Progenitor cell of endocrine pancreas (in vitro differentiated cells): Measurements from ENCODE around the gene LAMTOR1. TPM values are rescaled to one million over a fixed set of nuclear protein-coding genes. Genes with fewer than 3 reads are reported as not detected.
A peak's percentile ranks its signal among the peaks of the same experiment; 100 is the strongest.

Source experiments
- DNase-seq: peaks from one replicate; pipeline ENCODE4 v3.0.0; 2021; ENCODE audit warnings: low spot score; ENCODE audit not compliant: unreplicated experiment
- H3K27ac Mint-ChIP-seq: 2 replicates; pipeline ENCODE4 v1.8.0; 2021; ENCODE audit warnings: mild to moderate bottlenecking, moderate library complexity, mixed read lengths
- H3K27me3 Mint-ChIP-seq: 2 replicates; pipeline ENCODE4 v1.8.0; 2021; ENCODE audit warnings: mixed read lengths
- H3K36me3 Mint-ChIP-seq: 2 replicates; pipeline ENCODE4 v1.8.0; 2022; ENCODE audit warnings: mixed read lengths; ENCODE audit not compliant: insufficient read depth
- H3K4me1 Mint-ChIP-seq: 2 replicates; pipeline ENCODE4 v1.8.0; 2021; ENCODE audit warnings: low read depth, mixed read lengths
- H3K4me3 Mint-ChIP-seq: 2 replicates; pipeline ENCODE4 v1.8.0; 2021; ENCODE audit warnings: low read depth, mild to moderate bottlenecking, moderate library complexity, mixed read lengths
- H3K9me3 Mint-ChIP-seq: 2 replicates; pipeline ENCODE4 v1.8.0; 2021; ENCODE audit warnings: low read depth, mixed read lengths
- CTCF ChIP-seq: fragments of 200-600 bp; sonication (generic); IDR thresholded peaks from one replicate; pipeline ENCODE4 v1.5.0; 2021; ENCODE audit warnings: antibody characterized with exemption, mild to moderate bottlenecking; ENCODE audit not compliant: unreplicated experiment
- total RNA-seq: library from RNA; stranded (reverse); gene quantifications from 2 replicates; pipeline ENCODE4 v1.2.1, GENCODE V29; 2021

Gene LAMTOR1
- total RNA-seq, 1 donor from 2014 or later = 84.9 TPM

GRCh38 chr11:72111300-72112142, 8.4 kb upstream of the LAMTOR1 start:
- Mint-ChIP-seq H3K4me1 (peaks cover 19% of the 10 kb centered on the region), H3K9me3 (no peaks in the 10 kb centered on the region), H3K27me3 (no peaks in the 10 kb centered on the region), H3K27ac (peak overlapping the region; percentile 100), H3K36me3 (peaks cover 5% of the 10 kb centered on the region), H3K4me3 (peak overlapping the region; percentile 99)
- TF ChIP-seq CTCF = no peak
- no peak for DNase-seq

GRCh38 chr11:72105888-72106287, 2.8 kb upstream of the LAMTOR1 start, which contains the start of gene TOMT:
Gene TOMT, plus strand, starts transcription at chr11:72105924. Its CDS starts 28 bp downstream, at chr11:72105952.
- no peak for TF ChIP-seq CTCF
- Mint-ChIP-seq H3K27ac (peak within 1 kb of the TSS; percentile 68), H3K4me1 (peaks cover 24% of the 10 kb centered on the region), H3K4me3 (no peak within 1 kb of the TSS), H3K27me3 (no peaks in the 10 kb centered on the region), H3K9me3 (no peaks in the 10 kb centered on the region), H3K36me3 (peaks cover 4% of the 10 kb centered on the region)
- no peak for DNase-seq

- H3K9me3 Mint-ChIP-seq = no peaks in the 10 kb centered on the region
- peaks cover 28% of the 10 kb centered on the region for H3K4me1 Mint-ChIP-seq
- H3K27me3 Mint-ChIP-seq = no peaks in the 10 kb centered on the region
- DNase-seq = no peak
- TF ChIP-seq CTCF = peak; percentile 9
- peak overlapping the region; percentile 98 for H3K27ac Mint-ChIP-seq
- H3K4me3 Mint-ChIP-seq = peak overlapping the region; percentile 91
- peaks cover 5% of the 10 kb centered on the region for H3K36me3 Mint-ChIP-seq
Measured at GRCh38 chr11:72103754-72104167, 664 bp upstream of the LAMTOR1 start.

GRCh38 chr11:72102631-72102945, 509 bp downstream of the LAMTOR1 start:
- no peak for TF ChIP-seq CTCF
- H3K36me3 Mint-ChIP-seq = peaks cover 6% of the 10 kb centered on the region
- H3K9me3 Mint-ChIP-seq = no peaks in the 10 kb centered on the region
- peak overlapping the region; percentile 98 for H3K27ac Mint-ChIP-seq
- no peaks in the 10 kb centered on the region for H3K27me3 Mint-ChIP-seq
- peaks cover 28% of the 10 kb centered on the region for H3K4me1 Mint-ChIP-seq
- no peak for DNase-seq
- peak overlapping the region; percentile 91 for H3K4me3 Mint-ChIP-seq

GRCh38 chr11:72102162-72102561, 935 bp downstream of the LAMTOR1 start:
- Mint-ChIP-seq H3K9me3 (no peaks in the 10 kb centered on the region), H3K4me3 (peak overlapping the region; percentile 91), H3K27ac (peak overlapping the region; percentile 98), H3K4me1 (peaks cover 28% of the 10 kb centered on the region), H3K36me3 (peaks cover 7% of the 10 kb centered on the region), H3K27me3 (no peaks in the 10 kb centered on the region)
- no peak for TF ChIP-seq CTCF
- no peak for DNase-seq
